HEK293T (cell line): ENCODE data around the gene MAP2K7.

Experiments used
- BHLHE40 ChIP-seq: fragments of 450-650 bp; IDR thresholded peaks from 2 replicates; pipeline ENCODE4 v1.6.1; 2016; ENCODE audit warnings: mild to moderate bottlenecking, moderate library complexity, borderline replicate concordance
- ELF4 ChIP-seq: fragments of 450-650 bp; IDR thresholded peaks from 2 replicates; pipeline ENCODE4 v1.6.1; 2017; ENCODE audit warnings: antibody characterized with exemption
- FOXA1 ChIP-seq: fragments of 450-650 bp; IDR thresholded peaks from 2 replicates; pipeline ENCODE4 v1.6.1; 2016; ENCODE audit warnings: mild to moderate bottlenecking
- FOXK2 ChIP-seq: fragments of 450-650 bp; IDR thresholded peaks from 2 replicates; pipeline ENCODE4 v1.6.1; 2016; ENCODE audit warnings: mild to moderate bottlenecking
- FOXM1 ChIP-seq: fragments of 450-650 bp; IDR thresholded peaks from 2 replicates; pipeline ENCODE4 v1.6.1; 2017; ENCODE audit warnings: mild to moderate bottlenecking, borderline replicate concordance
- NFRKB ChIP-seq: fragments of 450-650 bp; IDR thresholded peaks from 2 replicates; pipeline ENCODE4 v1.6.1; 2016; ENCODE audit warnings: mild to moderate bottlenecking, moderate library complexity
- PKNOX1 ChIP-seq: fragments of 450-650 bp; IDR thresholded peaks from 2 replicates; pipeline ENCODE4 v1.6.1; 2016
- TARDBP ChIP-seq: fragments of 450-650 bp; IDR thresholded peaks from 2 replicates; pipeline ENCODE4 v1.6.1; 2016
- ZNF384 ChIP-seq: fragments of 450-650 bp; IDR thresholded peaks from 2 replicates; pipeline ENCODE4 v1.6.1; 2016

GRCh38 chr19:7934766-7935165, 31.1 kb downstream of the MAP2K7 start:
- TF ChIP-seq BHLHE40, result no peak
- no peak for TF ChIP-seq FOXK2
- TF ChIP-seq TARDBP, result no peak
- no peak for TF ChIP-seq ELF4
- TF ChIP-seq ZNF384, result no peak
- no peak for TF ChIP-seq FOXA1
- no peak for TF ChIP-seq NFRKB
- no peak for TF ChIP-seq FOXM1
- no peak for TF ChIP-seq PKNOX1
